HG03378 (cell line): ENCODE data around the gene CCDC188.

Experiments used
- ATAC-seq: cut with Tn5 transposase; IDR thresholded peaks from one replicate; pipeline ENCODE4 v1.9.1; 2021; ENCODE audit warnings: mild to moderate bottlenecking, moderate library complexity; ENCODE audit not compliant: unreplicated experiment

Gene CCDC188

DNA sequence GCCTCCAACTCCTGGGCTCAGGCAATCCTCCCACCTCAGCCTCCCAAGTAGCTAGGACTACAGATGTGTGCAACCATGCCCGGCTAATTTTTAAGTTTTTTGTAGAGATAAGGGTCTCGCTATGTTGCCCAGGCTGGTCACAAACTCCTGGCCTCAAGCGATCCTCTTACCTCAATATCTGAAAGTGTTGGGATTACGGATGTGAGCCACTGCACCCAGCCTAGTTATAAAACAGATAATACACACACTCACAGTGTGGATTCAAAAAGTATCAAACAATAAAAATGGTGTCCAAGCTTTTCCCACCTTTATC, 377 bp upstream of the CCDC188 start:
- ATAC-seq: no peak

DNA sequence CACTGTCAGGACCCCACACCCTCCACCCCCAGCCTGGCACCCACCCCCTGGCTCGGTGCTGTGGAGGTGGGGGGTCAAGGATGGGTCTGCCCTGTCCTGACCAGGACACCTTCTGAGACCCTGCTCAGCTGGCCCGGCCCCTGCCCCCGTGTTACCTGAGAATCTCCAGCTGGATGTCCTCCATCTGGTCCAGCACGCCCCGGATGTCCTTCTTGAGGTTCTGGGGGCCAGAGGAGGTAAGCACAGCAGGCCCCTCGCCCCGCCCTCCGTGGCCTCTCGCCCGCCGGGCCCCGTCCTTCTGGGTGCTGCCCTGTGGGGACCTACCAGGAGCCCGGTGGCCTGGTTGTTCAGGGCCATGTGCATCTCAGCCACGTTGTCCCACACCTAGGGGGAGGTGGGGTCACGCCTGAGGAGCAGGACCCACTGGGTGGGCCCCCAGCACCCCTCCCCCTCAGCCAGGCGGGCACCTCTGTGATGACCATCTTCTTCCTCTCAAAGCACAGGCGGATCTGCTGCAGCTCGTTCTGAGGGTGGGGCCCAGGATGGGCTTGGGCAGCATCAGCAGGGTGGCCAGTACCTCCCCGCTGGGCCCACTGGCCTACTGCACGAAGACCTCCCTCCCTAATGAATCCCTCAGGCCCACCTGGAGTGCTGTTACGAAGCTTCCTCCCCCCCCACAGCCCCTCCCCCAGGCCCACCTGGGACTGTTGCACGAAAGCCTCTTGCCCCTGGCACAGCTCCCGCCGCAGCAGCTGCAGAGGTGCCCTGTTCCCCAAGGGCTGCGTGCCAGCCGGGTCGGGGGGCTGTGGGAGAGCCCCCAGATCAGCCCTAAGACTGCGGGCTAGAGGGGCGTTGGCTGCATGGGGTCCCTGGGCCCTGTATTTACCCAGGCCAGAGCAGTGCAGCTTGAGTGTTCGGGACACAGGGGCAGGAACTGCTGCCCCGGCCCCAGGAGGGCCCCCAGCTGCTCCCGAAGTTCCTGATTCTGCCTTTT, 1.3 kb downstream of the CCDC188 start:
- no peak for ATAC-seq

DNA sequence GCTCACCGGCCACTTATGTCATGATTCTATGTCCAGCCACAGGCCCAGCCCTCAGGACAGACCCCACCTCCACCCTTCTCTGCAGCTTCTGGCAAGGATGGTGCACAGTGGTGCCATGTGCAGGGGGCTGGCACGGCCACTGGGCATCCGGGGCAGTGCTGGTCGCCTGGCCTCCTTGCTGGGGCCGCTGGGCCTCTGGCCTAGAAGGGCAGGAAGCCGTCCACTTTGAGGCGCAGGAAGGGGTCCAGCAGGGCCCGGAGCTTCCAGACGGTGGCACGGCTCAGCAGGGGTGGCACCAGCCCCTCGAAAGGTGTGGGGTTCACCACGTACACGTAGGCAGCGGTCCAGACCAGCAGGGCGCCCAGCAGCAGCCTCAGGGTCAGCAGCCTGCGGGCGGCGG, 2.4 kb downstream of the CCDC188 start:
- no peak for ATAC-seq

DNA sequence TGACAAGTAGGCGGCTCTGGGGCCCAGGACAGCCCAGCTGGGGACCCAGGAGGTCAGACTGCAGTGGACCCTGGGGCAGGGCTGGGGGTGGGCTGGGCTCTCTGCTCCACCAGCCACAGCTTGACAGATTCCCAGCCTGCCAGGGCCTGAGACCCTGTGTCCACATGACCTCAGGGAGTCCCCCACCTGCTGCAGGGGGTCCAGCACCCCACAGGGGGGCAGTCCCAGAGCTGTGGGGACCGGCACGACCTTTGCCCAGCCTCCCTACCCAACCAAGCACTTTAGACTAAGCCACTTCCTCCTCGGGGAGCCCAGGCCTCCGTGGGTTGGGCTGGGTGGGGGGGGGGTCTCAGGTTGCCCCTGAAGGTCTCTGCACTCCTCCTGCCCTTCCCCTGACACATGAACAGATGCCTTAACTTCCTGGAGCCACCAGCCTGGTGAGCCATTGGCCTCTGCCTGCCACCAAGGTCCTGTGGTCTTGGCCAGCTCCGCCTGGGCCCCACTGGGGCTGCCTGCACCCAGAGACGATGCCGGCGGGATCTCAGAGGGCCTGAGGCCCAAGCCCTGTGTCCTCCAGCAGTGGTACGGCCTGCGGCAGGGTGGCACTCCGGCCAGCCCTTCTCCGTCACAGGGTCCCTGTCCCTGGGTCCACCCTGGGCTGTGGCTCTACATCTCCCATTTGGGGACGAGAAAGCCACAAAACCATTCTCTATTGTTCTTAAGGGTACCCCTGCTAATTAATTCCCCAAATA, 3.4 kb downstream of the CCDC188 start:
- ATAC-seq: no peak

DNA sequence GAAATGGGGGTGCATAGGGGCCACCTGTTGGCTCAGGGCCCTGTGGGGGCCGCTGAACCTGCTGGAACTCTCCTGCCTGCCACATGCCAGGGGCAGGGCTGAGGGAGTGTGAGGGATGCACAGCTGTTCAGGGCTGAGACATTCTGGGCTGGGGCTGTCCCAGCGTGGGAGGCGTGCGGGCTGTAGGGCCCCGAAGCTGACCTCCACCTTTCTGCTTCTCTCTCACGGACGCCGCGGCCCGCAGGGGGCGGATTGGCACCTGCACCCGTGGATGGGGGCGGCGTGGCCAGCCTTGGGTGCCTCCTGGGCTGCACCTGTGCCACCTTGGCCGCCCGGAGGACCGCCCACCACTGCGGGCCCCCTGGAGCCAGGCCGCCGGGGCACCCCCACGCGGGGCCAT, 4.1 kb downstream of the CCDC188 start:
- no peak for ATAC-seq

DNA sequence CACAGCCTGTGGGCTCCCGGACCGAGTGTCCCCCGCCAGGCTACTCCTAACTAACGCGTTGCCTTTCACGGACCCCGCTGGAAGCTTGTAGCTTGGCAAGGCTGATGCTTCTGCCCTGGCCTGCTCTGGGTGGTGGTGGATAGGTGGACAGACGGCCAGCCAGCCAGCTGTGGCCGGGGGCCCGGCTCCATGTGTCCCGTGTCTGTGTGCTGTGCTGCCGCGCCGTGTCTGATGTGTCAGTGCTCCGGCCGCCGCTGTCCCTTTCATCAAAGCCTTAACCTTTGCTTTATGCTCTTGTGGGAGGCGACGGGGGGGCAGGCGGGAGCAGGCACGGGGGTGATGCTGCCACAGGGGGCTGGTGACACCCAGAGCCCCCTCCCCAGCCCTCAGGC, 5.0 kb downstream of the CCDC188 start:
- no peak for ATAC-seq

DNA sequence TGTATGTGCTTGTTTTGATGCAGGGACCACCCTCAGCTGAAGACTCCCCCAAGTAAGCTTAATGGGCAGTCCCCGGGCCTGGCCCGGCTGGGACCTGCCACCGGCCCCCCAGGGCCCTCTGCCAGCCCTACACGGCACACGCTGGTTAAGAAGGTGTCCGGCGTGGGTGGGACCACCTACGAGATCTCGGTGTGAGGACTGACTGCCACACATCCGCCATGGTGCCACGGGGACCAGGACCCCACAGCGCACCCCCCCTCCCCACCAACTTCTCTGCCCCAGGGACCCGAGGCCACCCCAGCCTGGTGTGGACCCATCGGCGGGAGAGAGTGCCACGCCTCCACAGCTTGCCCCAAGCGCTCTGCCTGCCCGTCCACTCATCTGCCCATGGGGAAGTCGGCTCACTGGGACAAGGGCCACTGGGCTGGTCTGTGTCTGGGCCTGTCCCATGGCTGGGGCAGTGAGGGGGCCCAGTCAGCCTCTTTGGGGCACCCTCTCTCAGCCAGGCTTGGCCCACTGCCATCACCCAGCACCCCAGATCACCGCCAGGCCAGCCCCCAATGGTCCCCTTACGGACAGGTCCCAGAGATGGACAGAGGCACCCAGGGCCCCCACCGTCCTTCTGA, 5.5 kb downstream of the CCDC188 start:
- ATAC-seq: no peak

DNA sequence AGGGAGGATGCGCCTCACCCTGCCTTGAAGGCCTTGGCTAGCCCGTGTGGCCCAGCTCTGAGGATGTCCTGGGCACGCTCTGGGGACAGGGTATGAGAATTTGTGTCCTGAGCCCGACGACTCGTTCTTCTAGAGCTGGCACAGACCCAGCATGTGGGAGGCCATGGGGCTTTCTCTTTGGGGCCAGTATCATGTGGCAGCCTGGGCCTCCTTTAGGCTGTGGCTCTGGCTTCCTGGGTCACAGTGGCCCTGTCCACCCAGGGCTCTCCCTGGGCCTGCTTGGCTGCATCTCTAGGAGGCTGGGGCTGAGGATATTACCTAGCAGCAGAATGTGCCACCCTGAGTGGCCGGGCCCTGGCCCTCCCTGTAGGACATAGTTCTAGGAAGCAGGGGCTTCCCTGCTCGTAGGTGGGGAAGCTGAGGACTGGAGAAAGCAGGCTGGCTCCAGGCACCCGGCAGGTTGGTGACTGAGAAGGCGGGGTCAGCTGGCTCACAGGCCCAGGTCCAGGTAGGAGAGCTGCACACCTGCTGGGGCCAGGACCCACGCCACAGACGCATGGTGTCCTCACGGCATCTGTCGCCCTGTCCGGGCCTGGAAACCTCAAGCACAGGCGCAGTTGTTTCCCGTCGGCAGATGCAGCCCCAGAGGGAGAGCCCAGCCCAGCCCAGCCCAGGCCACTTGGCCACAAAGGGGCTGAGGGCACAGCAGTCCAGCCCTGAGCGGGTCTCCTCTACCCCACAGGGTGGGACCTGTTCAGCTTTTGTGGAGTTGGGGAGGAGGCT, 6.8 kb downstream of the CCDC188 start:
- ATAC-seq: no peak

DNA sequence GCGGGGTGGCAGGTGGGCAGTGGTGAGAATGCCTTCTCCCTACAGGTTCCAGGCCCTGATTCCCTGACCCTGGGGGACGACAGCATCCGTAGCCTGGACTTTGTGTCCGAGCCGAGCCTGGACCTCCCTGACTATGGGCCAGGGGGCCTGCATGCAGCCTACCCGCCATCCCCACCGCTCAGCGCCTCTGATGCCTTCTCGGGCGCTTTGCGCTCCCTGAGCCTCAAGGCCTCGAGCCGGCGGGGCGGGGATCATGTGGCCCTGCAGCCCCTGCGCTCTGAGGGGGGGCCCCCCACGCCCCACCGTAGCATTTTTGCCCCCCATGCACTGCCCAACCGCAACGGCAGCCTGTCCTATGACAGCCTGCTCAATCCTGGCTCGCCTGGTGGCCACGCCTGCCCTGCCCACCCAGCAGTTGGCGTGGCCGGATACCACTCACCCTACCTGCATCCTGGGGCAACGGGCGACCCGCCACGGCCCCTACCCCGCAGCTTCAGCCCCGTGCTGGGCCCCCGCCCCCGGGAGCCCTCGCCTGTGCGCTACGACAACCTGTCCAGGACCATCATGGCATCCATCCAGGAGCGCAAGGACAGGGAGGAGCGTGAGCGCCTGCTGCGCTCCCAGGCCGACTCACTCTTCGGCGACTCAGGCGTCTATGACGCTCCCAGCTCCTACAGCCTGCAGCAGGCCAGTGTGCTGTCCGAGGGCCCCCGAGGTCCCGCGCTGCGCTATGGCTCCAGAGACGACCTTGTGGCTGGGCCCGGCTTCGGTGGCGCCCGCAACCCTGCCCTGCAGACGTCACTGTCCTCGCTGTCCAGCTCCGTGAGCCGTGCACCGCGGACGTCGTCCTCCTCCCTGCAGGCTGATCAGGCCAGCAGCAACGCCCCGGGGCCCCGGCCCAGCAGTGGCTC, 7.9 kb downstream of the CCDC188 start:
- no peak for ATAC-seq

DNA sequence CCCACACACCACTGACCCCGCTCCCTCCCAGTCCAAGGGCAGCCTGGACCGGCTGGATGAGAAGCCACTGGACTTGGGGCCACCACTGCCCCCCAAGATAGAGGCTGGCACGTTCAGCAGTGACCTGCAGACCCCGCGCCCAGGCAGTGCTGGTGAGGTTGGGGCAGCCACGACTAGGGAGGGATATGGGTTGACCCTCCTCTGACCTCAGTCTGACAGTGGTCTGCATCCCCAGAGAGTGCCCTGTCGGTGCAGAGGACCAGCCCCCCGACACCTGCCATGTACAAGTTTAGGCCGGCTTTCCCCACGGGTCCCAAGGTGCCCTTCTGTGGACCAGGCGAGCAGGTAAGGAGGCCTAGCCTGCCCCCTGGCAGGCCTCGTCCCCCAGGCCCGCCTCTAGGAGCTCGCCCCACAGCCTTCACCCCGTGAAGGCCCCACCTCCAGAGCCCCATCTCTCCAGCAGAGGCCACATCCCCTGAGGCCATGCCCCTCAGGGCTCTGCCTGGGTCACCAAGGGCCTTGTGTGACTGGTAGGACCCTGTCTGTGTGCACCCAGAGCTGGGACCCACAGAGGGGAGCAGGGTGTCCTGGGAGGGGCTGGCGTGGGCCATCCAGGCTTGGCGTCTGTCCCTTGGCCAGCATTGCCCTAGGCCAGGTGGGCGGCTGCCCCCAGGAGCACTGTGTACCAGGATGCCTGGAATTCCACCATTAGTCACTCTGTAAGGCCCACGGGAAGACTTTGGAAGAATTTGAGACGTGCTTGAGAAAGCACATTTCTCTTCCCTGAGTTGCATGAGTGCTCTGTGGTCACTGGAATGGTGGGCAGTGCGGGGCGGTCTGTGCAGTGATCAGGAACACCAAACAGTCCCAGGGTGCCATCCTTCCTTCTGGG, 9.4 kb downstream of the CCDC188 start:
- ATAC-seq: no peak

DNA sequence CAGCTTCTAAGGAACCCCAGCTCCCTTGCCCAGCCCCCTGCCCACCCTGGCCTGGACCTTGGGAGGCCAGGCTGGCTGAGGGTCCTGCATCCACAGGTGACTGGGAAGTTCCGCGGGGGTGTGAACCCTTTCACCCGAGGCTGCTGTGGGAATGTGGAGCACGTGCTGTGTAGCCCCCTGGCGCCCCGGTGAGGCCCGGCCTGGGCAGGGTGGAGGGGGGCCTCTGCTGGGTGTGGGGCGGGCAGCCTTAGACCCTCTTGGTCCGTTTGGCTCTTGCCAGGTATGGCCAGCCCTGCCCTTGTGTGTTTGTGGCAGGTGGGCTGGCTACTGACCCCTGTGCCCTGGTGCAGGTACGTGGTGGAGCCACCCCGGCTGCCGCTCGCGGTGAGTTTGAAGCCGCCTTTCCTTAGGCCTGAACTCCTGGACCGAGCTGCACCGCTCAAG, 10.3 kb downstream of the CCDC188 start:
- no peak for ATAC-seq

DNA sequence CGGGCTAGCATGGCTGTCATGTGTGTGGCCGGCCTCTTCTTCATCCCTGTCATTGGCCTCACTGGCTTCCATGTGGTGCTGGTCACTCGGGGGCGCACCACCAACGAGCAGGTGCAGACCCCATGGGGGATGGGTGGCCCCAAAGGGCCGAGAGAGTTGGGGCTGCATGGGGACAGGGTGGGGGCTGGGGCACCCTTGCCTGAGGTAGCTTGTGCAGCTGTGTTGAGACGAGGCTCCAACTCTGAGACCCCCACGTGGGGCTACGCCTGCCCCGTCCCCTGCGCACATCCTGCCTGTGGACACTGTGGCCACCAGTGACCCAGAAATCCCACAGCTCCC, 10.8 kb downstream of the CCDC188 start:
- ATAC-seq: no peak

DNA sequence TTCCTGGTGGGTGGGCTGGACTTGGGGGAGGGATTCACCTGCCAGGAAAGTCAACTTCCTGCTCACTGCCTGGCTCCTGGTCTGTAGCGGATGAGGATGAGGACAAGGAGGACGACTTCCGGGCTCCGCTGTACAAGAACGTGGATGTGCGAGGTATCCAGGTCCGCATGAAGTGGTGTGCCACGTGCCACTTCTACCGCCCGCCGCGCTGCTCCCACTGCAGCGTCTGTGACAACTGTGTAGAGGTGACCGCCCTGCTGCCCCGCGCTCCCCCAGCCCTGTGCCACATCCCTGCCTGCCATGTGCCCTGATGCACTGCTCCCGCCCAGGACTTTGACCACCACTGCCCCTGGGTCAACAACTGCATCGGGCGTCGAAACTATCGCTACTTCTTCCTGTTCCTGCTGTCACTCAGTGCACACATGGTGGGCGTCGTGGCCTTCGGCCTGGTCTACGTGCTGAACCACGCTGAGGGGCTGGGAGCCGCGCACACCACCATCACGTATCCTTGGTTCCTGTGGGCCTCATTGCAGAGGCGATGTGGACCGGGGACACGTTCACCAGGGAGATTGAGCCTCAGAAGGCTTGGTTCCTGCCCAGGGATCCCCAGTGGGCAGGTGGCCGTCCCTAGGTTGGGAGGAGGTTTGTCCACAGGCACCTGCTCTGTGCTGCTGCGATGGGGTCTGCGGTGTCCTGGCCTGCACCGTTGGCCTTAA, 11.3 kb downstream of the CCDC188 start:
- no peak for ATAC-seq

DNA sequence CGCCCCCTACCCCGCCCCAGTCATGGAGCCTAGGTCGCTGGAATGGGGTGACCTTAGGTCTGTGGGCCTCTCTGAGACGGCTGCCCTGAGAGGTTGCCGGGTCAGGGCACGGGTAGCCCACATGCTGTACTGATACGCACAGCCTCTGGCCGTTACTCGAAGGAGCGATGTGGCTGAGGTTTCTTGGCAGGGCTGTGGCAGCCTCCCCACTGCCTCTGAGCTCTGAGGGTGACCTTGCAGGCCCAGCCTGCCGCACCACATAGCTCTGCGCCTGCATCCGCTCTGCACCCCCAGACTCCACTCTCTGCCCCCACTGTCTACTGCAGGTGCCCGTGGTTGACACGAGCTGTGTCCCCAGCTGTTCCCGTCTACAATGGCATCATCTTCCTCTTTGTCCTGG, 12.0 kb downstream of the CCDC188 start:
- ATAC-seq: no peak

DNA sequence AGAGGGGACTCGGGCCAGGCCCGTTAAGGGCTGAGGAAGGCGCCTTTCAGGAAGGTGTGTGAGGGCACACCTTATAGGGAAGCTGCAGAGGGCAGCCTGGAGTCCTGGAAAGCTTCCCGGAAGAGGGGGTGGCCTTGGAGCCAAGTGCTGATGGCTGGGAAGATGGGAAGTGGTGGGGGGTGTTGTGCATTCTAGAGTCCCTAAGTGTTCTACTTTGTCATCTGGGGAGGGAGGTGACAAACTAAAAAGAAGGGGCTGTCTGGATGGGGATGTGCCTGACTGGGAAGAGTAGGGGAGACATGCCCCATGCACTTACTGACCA, 12.5 kb downstream of the CCDC188 start:
- no peak for ATAC-seq

DNA sequence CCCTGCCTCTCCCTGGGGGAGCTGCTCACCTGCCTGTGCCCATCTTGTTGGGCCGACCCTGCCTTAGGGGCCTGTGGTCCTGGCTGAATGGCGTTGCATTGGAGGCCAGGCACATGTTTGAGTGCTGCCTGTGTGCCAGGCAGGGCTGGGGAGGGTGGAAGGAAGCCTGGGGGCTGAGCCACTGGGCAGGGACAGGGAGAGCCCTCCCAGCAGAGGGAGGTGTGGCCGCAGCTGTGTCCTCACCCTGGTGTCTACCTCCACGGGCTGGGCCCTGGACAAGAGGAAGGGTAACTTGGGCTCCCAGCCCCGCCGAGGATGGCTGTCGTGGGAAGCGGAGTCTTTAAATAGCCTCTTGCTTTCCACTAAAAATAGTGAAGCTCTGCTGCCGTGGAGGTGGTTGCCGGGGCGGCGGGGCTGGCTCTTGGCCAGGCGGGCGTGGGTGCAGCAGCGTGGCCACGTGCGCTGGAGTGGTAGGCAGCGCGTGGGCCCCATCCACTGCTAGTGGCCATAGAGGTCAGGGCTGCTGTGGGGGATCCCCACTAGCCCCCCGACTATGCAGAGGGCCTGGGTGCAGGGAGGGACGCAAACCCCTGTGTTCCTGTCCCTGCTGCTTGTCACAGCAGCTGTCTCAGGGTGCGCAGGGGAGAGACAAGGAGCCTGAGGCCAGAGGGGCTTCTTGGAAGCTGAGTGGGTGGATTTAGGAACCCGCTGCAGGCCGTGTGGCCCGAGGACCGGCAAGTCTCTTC, 13.0 kb downstream of the CCDC188 start:
- no peak for ATAC-seq

DNA sequence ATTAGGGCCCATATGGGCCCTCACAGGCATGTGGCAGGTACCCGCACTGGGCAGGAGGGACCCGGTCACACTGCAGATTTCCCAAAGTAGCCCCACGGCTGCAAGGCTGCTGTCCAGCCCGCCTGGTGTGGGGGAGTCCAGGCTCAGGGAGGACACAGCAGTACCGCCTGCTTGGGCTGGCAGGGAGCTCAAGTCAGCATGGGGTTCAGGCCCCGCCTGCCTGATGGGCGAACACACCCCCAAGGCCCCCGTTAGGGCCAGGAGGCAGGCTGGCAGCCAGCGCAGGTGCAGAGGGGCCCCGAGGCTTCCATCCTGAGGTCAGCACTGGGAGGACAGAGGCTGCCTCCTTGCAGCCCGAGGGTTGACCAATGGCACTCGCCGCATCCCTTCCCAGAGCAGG, 13.7 kb downstream of the CCDC188 start:
- no peak for ATAC-seq

DNA sequence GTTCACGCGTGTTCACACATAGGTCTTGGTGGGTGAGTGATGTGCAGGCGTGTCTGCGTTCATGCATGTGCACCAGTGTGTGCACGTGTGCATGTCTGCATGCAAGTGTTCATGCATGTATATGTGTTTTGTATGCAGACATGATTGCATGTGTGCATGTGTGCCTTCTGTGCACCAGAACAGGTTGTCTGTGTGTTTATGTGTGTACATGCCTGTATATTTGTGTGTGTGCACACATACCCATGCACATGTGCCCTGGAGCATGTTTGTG, 14.3 kb downstream of the CCDC188 start:
- ATAC-seq: no peak
